Occipital lobe (tissue), 2 donors: ENCODE results near the gene ZFYVE19. TPM values are rescaled to one million over a fixed set of nuclear protein-coding genes. Genes with fewer than 3 reads are reported as not detected.

Experiments
- DNase-seq: peaks from one replicate; lab custom pipeline; 2025; lab: John Stamatoyannopoulos, UW
- total RNA-seq: library from RNA; depleted of rRNA; stranded (reverse); fragments of >200 nt; gene quantifications from one replicate; pipeline ENCODE4 v1.2.3, GENCODE V29; 2014

Gene ZFYVE19
- total RNA-seq, 1 donor from 2014 or later = 21.8 TPM

- peak; percentile 17 for DNase-seq
Observed at GRCh38 chr15:40815042-40815698, 8.3 kb downstream of the ZFYVE19 start.

- DNase-seq = no peak
Observed at GRCh38 chr15:40819048-40819447, 12.2 kb downstream of the ZFYVE19 start.

GRCh38 chr15:40821195-40821594, 14.3 kb downstream of the ZFYVE19 start:
- DNase-seq = no peak

GRCh38 chr15:40823572-40824343, 16.9 kb downstream of the ZFYVE19 start:
- DNase-seq = no peak

- no peak for DNase-seq
Observed at GRCh38 chr15:40825661-40826422, 19.0 kb downstream of the ZFYVE19 start.

- DNase-seq = no peak
Observed at GRCh38 chr15:40826423-40827075, 19.7 kb downstream of the ZFYVE19 start.

GRCh38 chr15:40828447-40829036, 21.7 kb downstream of the ZFYVE19 start, which contains the start of gene PPP1R14D:
PPP1R14D (minus strand) TSS chr15:40828708; CDS start chr15:40828641, 67 bp downstream.
- no peak for DNase-seq

- no peak for DNase-seq
Observed at GRCh38 chr15:40829115-40829514, 22.2 kb downstream of the ZFYVE19 start.

GRCh38 chr15:40830884-40831283, 24.0 kb downstream of the ZFYVE19 start:
- no peak for DNase-seq

- DNase-seq = no peak
Observed at GRCh38 chr15:40831861-40832260, 25.0 kb downstream of the ZFYVE19 start.

- no peak for DNase-seq
Observed at GRCh38 chr15:40832903-40833302, 26.0 kb downstream of the ZFYVE19 start.

- DNase-seq = no peak
Observed at GRCh38 chr15:40836020-40836419, 29.1 kb downstream of the ZFYVE19 start.

GRCh38 chr15:40838756-40839155, 31.9 kb downstream of the ZFYVE19 start:
- DNase-seq = no peak

GRCh38 chr15:40841741-40842140, 34.9 kb downstream of the ZFYVE19 start:
- no peak for DNase-seq

- DNase-seq = no peak
Observed at GRCh38 chr15:40843261-40843884, 36.5 kb downstream of the ZFYVE19 start.

- DNase-seq = no peak
Observed at GRCh38 chr15:40843885-40844695, 37.2 kb downstream of the ZFYVE19 start, which contains the start of gene SPINT1. SPINT1 (plus strand) TSS chr15:40844048; CDS start chr15:40844555, 507 bp downstream.

GRCh38 chr15:40844696-40845030, 37.8 kb downstream of the ZFYVE19 start:
- no peak for DNase-seq

GRCh38 chr15:40845036-40845435, 38.1 kb downstream of the ZFYVE19 start:
- DNase-seq = no peak

- no peak for DNase-seq
Observed at GRCh38 chr15:40845511-40846284, 38.8 kb downstream of the ZFYVE19 start.
